OCI-LY3 (cell line): Measurements from ENCODE around the gene MEF2B.

ENCODE experiments used
- H2AFZ ChIP-seq: fragments of 200-600, 300-600 bp; shearing (Covaris generic); 2 replicates; pipeline ENCODE4 v1.6.0; 2014; ENCODE audit warnings: antibody characterized with exemption, low read depth, low read length
- H3K27ac ChIP-seq: fragments of 200-600, 300-600 bp; sonication (generic); 2 replicates; pipeline ENCODE4 v1.5.1; 2014; ENCODE audit warnings: mild to moderate bottlenecking, low read length, moderate library complexity, mixed read lengths
- H3K27me3 ChIP-seq: fragments of 200-600, 300-600 bp; sonication (generic); 2 replicates; pipeline ENCODE4 v1.6.1; 2014; ENCODE audit warnings: low read depth, low read length, mixed read lengths
- H3K36me3 ChIP-seq: fragments of 200-600, 300-600 bp; sonication (generic); replicated peaks from 2 replicates; pipeline ENCODE3; 2014; ENCODE audit warnings: low read depth, low read length, mixed read lengths
- H3K4me1 ChIP-seq: fragments of 300-600, 200-600 bp; sonication (generic); 2 replicates; pipeline ENCODE4 v1.6.1; 2014; ENCODE audit warnings: low read length, mixed read lengths
- H3K4me2 ChIP-seq: fragments of 200-600, 300-600 bp; sonication (generic); 2 replicates; pipeline ENCODE4 v1.6.1; 2014; ENCODE audit warnings: low read length, mixed read lengths
- H3K4me3 ChIP-seq: fragments of 300-600, 200-600 bp; sonication (generic); 2 replicates; pipeline ENCODE4 v1.5.1; 2014; ENCODE audit warnings: antibody characterized with exemption, mild to moderate bottlenecking, low read length, moderate library complexity
- H3K79me2 ChIP-seq: fragments of 300-600, 200-600 bp; shearing (Covaris generic); 2 replicates; pipeline ENCODE4 v1.6.1; 2014; ENCODE audit warnings: mild to moderate bottlenecking, low read length, mixed read lengths
- H3K9ac ChIP-seq: fragments of 300-600, 200-600 bp; shearing (Covaris generic); 2 replicates; pipeline ENCODE4 v1.6.0; 2014; ENCODE audit warnings: mild to moderate bottlenecking, low read length, moderate library complexity
- H3K9me3 ChIP-seq: fragments of 200-600, 300-600 bp; shearing (Covaris generic); 2 replicates; pipeline ENCODE4 v1.6.1; 2014; ENCODE audit warnings: low read length, mixed read lengths; ENCODE audit not compliant: insufficient read depth
- H4K20me1 ChIP-seq: fragments of 200-600, 300-600 bp; sonication (generic); 2 replicates; pipeline ENCODE4 v1.6.1; 2016; ENCODE audit warnings: low read length, mixed read lengths; ENCODE audit not compliant: insufficient read depth
- CTCF ChIP-seq: fragments of 200-600, 300-600 bp; sonication (generic); IDR thresholded peaks from 2 replicates; pipeline ENCODE4 v1.5.1; 2014; ENCODE audit warnings: antibody characterized with exemption, low read length, low read depth
- EZH2phosphoT487 ChIP-seq: fragments of 200-600 bp; shearing (Covaris generic); IDR thresholded peaks from 2 replicates; pipeline ENCODE4 v1.6.1; 2018; ENCODE audit warnings: antibody characterized with exemption, mixed run types, low read depth

The MEF2B gene

GRCh38 chr19:19120308-19121231, 49.5 kb downstream of the MEF2B start:
- H3K27me3 ChIP-seq: no peaks in the 10 kb centered on the region
- H3K36me3 ChIP-seq: peaks cover 33% of the 10 kb centered on the region
- no peak overlapping the region for H3K9ac ChIP-seq
- H4K20me1 ChIP-seq: no peaks in the 10 kb centered on the region
- no peaks in the 10 kb centered on the region for H3K79me2 ChIP-seq
- no peak overlapping the region for H3K27ac ChIP-seq
- H3K4me3 ChIP-seq: no peak overlapping the region
- TF ChIP-seq CTCF: no peak
- TF ChIP-seq EZH2phosphoT487: no peak
- no peaks in the 10 kb centered on the region for H3K4me1 ChIP-seq
- H3K9me3 ChIP-seq: peaks cover 10% of the 10 kb centered on the region
- H3K4me2 ChIP-seq: no peak overlapping the region
- no peak overlapping the region for H2AFZ ChIP-seq

GRCh38 chr19:19119325-19120237, 50.5 kb downstream of the MEF2B start:
- Histone ChIP-seq H3K27me3 (no peaks in the 10 kb centered on the region), H3K27ac (no peak overlapping the region), H3K79me2 (no peaks in the 10 kb centered on the region), H3K4me1 (no peaks in the 10 kb centered on the region), H3K36me3 (peaks cover 33% of the 10 kb centered on the region), H3K4me3 (no peak overlapping the region), H3K4me2 (no peak overlapping the region), H4K20me1 (no peaks in the 10 kb centered on the region), H3K9me3 (peaks cover 10% of the 10 kb centered on the region), H2AFZ (no peak overlapping the region), H3K9ac (no peak overlapping the region)
- TF ChIP-seq CTCF (no peak), EZH2phosphoT487 (no peak)

- Histone ChIP-seq H3K9ac (no peak overlapping the region), H3K4me2 (no peak overlapping the region), H3K27ac (no peak overlapping the region), H3K4me1 (no peaks in the 10 kb centered on the region), H3K36me3 (peaks cover 11% of the 10 kb centered on the region), H3K9me3 (no peaks in the 10 kb centered on the region), H3K27me3 (no peaks in the 10 kb centered on the region), H3K79me2 (no peaks in the 10 kb centered on the region), H2AFZ (no peak overlapping the region), H4K20me1 (no peaks in the 10 kb centered on the region), H3K4me3 (no peak overlapping the region)
- TF ChIP-seq CTCF (peak; percentile 69), EZH2phosphoT487 (no peak)
Observed at GRCh38 chr19:19115954-19116353, 54.1 kb downstream of the MEF2B start.
